Keratinocyte (primary cell): ENCODE results near the gene UMODL1. TPM values are rescaled to one million over a fixed set of nuclear protein-coding genes. Genes with fewer than 3 reads are reported as not detected.

Experiments used
- DNase-seq: peaks from one replicate; pipeline ENCODE4 v3.0.0-alpha.2; 2011; ENCODE audit warnings: low read depth, missing footprints, low spot score
- FAIRE-seq: peaks from 2 replicates; lab custom pipeline; 2011; peaks lifted over from hg19 to GRCh38; lab: Jason Lieb, UNC
- H2AFZ ChIP-seq: 2 replicates; pipeline ENCODE4 v1.6.0; 2012; ENCODE audit warnings: low read length, control low read depth, inconsistent platforms; ENCODE audit not compliant: control insufficient read depth
- H3K27ac ChIP-seq: 2 replicates; pipeline ENCODE4 v1.5.1; 2011; ENCODE audit warnings: low read length; ENCODE audit not compliant: control insufficient read depth, insufficient read depth
- H3K27me3 ChIP-seq: 3 replicates; pipeline ENCODE4 v1.6.0; 2011; ENCODE audit warnings: low read length; ENCODE audit not compliant: control insufficient read depth, insufficient read depth; ENCODE audit errors: extremely low read depth
- H3K36me3 ChIP-seq, 2 experiments: 2 replicates in 1 of 2; 3 replicates in 1 of 2; pipeline ENCODE4 v1.5.1; 2011; ENCODE audit warnings: low read length in 2 of 2, mild to moderate bottlenecking in 1 of 2; ENCODE audit not compliant: control insufficient read depth in 2 of 2, insufficient read depth in 2 of 2; ENCODE audit errors: extremely low read depth in 1 of 2
- H3K4me1 ChIP-seq: 3 replicates; pipeline ENCODE4 v1.5.1; 2011; ENCODE audit warnings: low read length; ENCODE audit not compliant: control insufficient read depth, insufficient read depth; ENCODE audit errors: extremely low read depth
- H3K4me2 ChIP-seq: 3 replicates; pipeline ENCODE4 v1.6.0; 2011; ENCODE audit warnings: low read depth, low read length; ENCODE audit not compliant: control insufficient read depth, insufficient read depth; ENCODE audit errors: extremely low read depth
- H3K4me3 ChIP-seq, 3 experiments: fragments of 200-600 bp in 1 of 3; sonication (generic) in 1 of 3; 2 replicates in 2 of 3; 3 replicates in 1 of 3; pipeline ENCODE4 v1.5.1; 2011 to 2016; ENCODE audit warnings: low read length in 3 of 3, mild to moderate bottlenecking in 3 of 3, control low read depth in 2 of 3, inconsistent platforms in 1 of 3, low read depth in 1 of 3, mixed read lengths in 1 of 3, mixed run types in 1 of 3, moderate library complexity in 1 of 3; ENCODE audit not compliant: control insufficient read depth in 2 of 3, insufficient read depth in 2 of 3; ENCODE audit errors: extremely low read depth in 1 of 3
- H3K79me2 ChIP-seq: 2 replicates; pipeline ENCODE4 v1.6.0; 2012; ENCODE audit warnings: low read length; ENCODE audit not compliant: control insufficient read depth, insufficient read depth
- H3K9ac ChIP-seq: 3 replicates; pipeline ENCODE4 v1.6.0; 2011; ENCODE audit warnings: low read length; ENCODE audit not compliant: control insufficient read depth, insufficient read depth; ENCODE audit errors: extremely low read depth
- H3K9me1 ChIP-seq: 3 replicates; pipeline ENCODE4 v1.6.0; 2011; ENCODE audit warnings: low read length; ENCODE audit not compliant: control insufficient read depth, insufficient read depth; ENCODE audit errors: extremely low read depth
- H3K9me3 ChIP-seq: 2 replicates; pipeline ENCODE4 v1.5.1; 2012; ENCODE audit warnings: low read depth, low read length; ENCODE audit not compliant: control insufficient read depth
- H4K20me1 ChIP-seq: 3 replicates; pipeline ENCODE4 v1.6.0; 2011; ENCODE audit warnings: low read length; ENCODE audit not compliant: control insufficient read depth, insufficient read depth; ENCODE audit errors: extremely low read depth
- CTCF ChIP-seq, 3 experiments: IDR thresholded peaks in 1 of 3; conservative IDR thresholded peaks in 1 of 3; optimal IDR thresholded peaks in 1 of 3; 2 replicates in 2 of 3; 3 replicates in 1 of 3; pipeline versions ENCODE3 to v1.5.1; 2011; ENCODE audit warnings: low read length in 3 of 3, mild to moderate bottlenecking in 3 of 3, moderate library complexity in 2 of 3, control low read depth in 1 of 3, inconsistent platforms in 1 of 3; ENCODE audit not compliant: insufficient read depth in 2 of 3; ENCODE audit errors: extremely low read depth in 1 of 3
- EZH2 ChIP-seq: IDR thresholded peaks from one replicate; pipeline ENCODE4 v1.6.1; 2012; ENCODE audit warnings: inconsistent platforms, mild to moderate bottlenecking, low read length, moderate library complexity
- dilution Hi-C: fragments of 300-500 bp; cut with MboI; formaldehyde crosslinking; loops from one replicate; pipeline ENCODE4 v1.7.0; 2020; ENCODE audit warnings: low sequenced_read_pairs; ENCODE audit not compliant: extremely low pct_ligation_motif_present
- polyA plus RNA-seq, 5 experiments: library from polyadenylated mRNA; depleted of rRNA in 3 of 5; stranded (reverse) in 3 of 5; stranded (forward) in 1 of 5; unstranded in 1 of 5; fragments of >200 nt; gene quantifications; 1 replicate in 1 of 5; 2 replicates in 3 of 5; 3 replicates in 1 of 5; pipeline versions ENCODE4 v1.2.1 to v1.2.3, GENCODE V29; 2011 to 2012; ENCODE audit warnings: missing spikeins in 2 of 5, low read depth in 1 of 5, low replicate concordance in 1 of 5

The UMODL1 gene
- polyA plus RNA-seq, 1 donor (not counting 4 experiments of a cell fraction or from before 2014, with no cell fraction given) = 0.03 TPM

GRCh38 chr21:42068592-42068991, 2.5 kb upstream of the UMODL1 start:
- H4K20me1 ChIP-seq = no peaks in the 10 kb centered on the region
- H2AFZ ChIP-seq = no peak overlapping the region
- DNase-seq (no peak), FAIRE-seq (no peak)
- no peak overlapping the region for H3K4me2 ChIP-seq
- H3K4me3 ChIP-seq = no peak overlapping the region
- peaks cover 11% of the 10 kb centered on the region for H3K27me3 ChIP-seq
- H3K79me2 ChIP-seq = no peaks in the 10 kb centered on the region
- H3K4me1 ChIP-seq = peaks cover 16% of the 10 kb centered on the region
- no peak overlapping the region for H3K27ac ChIP-seq
- H3K9ac ChIP-seq = no peak overlapping the region
- H3K9me1 ChIP-seq = peaks cover 1% of the 10 kb centered on the region
- TF ChIP-seq EZH2 (no peak), CTCF (optimal IDR thresholded peaks at IDR 0.05 in 1 of 3, IDR thresholded peaks at IDR 0.05 in 1 of 3, conservative IDR thresholded peaks at IDR 0.05 in 1 of 3; ENCODE audit: extremely low read depth in 1 of 3, insufficient read depth in 2 of 3, low read length in 3 of 3) (no peak)
- H3K9me3 ChIP-seq = no peaks in the 10 kb centered on the region
- dilution Hi-C loops = no loop called here
- H3K36me3 ChIP-seq = no peaks in the 10 kb centered on the region

DNA sequence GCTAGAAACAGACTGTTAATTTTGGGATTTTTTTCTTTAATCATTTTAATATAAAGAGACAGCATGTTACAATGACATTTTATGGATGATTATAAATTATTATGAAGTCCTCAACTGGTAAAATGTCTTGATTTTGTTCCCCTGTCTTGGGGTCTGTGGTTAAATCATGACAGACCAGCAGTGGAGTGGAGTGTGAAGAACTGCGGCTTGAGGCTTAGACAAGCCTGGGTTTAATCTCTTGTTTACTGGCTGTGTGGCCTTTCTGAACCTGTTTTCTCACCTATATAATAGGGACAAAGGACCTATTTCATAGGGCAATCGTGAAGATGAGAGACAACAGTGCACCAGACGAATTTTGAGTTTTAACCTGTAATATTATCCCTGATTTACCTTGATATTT, 1.8 kb upstream of the UMODL1 start:
- no peaks in the 10 kb centered on the region for H3K79me2 ChIP-seq
- H3K4me2 ChIP-seq = no peak overlapping the region
- no peak overlapping the region for H3K4me3 ChIP-seq
- H2AFZ ChIP-seq = no peak overlapping the region
- no peak overlapping the region for H3K9ac ChIP-seq
- H3K9me1 ChIP-seq = no peaks in the 10 kb centered on the region
- no peak for FAIRE-seq
- peaks cover 8% of the 10 kb centered on the region for H3K4me1 ChIP-seq
- no peaks in the 10 kb centered on the region for H4K20me1 ChIP-seq
- peaks cover 13% of the 10 kb centered on the region for H3K27me3 ChIP-seq
- H3K36me3 ChIP-seq = no peaks in the 10 kb centered on the region
- no peak overlapping the region for H3K27ac ChIP-seq
- H3K9me3 ChIP-seq = no peaks in the 10 kb centered on the region
- no peak for DNase-seq
- TF ChIP-seq EZH2 (no peak), CTCF (optimal IDR thresholded peaks at IDR 0.05 in 1 of 3, IDR thresholded peaks at IDR 0.05 in 1 of 3, conservative IDR thresholded peaks at IDR 0.05 in 1 of 3; ENCODE audit: extremely low read depth in 1 of 3, insufficient read depth in 2 of 3, low read length in 3 of 3) (no peak)
- dilution Hi-C loops = no loop called here
